HG02798 (cell line): Measurements from ENCODE around the gene ZNF784.

ENCODE experiments used
- ATAC-seq: cut with Tn5 transposase; IDR thresholded peaks from one replicate; pipeline ENCODE4 v1.9.1; 2021; ENCODE audit warnings: mild to moderate bottlenecking; ENCODE audit not compliant: unreplicated experiment, poor library complexity

Gene ZNF784

GRCh38 chr19:55624109-55625003 lies at the start of gene ZNF784:
Gene ZNF784, minus strand, starts transcription at chr19:55624566. Its CDS starts 5 bp downstream, at chr19:55624561.
- peak; percentile 90 for ATAC-seq

GRCh38 chr19:55673889-55674288 lies 49.5 kb upstream of the ZNF784 start:
- no peak for ATAC-seq

- no peak for ATAC-seq
Measured at GRCh38 chr19:55673465-55673864, 49.1 kb upstream of the ZNF784 start.

GRCh38 chr19:55672418-55672817 lies 48.1 kb upstream of the ZNF784 start:
- ATAC-seq, result no peak

GRCh38 chr19:55671054-55671378 lies 46.6 kb upstream of the ZNF784 start:
- no peak for ATAC-seq

- no peak for ATAC-seq
Measured at GRCh38 chr19:55670280-55671053, 46.1 kb upstream of the ZNF784 start.

GRCh38 chr19:55669418-55670279 lies 45.3 kb upstream of the ZNF784 start:
- ATAC-seq, result no peak

- ATAC-seq, result no peak
Measured at GRCh38 chr19:55668603-55669348, 44.4 kb upstream of the ZNF784 start.

- ATAC-seq, result no peak
Measured at GRCh38 chr19:55667958-55668357, 43.6 kb upstream of the ZNF784 start.

- ATAC-seq, result no peak
Measured at GRCh38 chr19:55667511-55667910, 43.1 kb upstream of the ZNF784 start.

GRCh38 chr19:55667006-55667381 lies 42.6 kb upstream of the ZNF784 start:
- no peak for ATAC-seq

GRCh38 chr19:55666343-55667005 lies 42.1 kb upstream of the ZNF784 start:
- ATAC-seq, result no peak

GRCh38 chr19:55663846-55664536 lies 39.6 kb upstream of the ZNF784 start:
- ATAC-seq, result no peak

GRCh38 chr19:55661826-55662225 lies 37.5 kb upstream of the ZNF784 start:
- no peak for ATAC-seq

GRCh38 chr19:55660991-55661390 lies 36.6 kb upstream of the ZNF784 start:
- no peak for ATAC-seq

- no peak for ATAC-seq
Measured at GRCh38 chr19:55660404-55660803, 36.0 kb upstream of the ZNF784 start.

GRCh38 chr19:55659822-55660221 lies 35.5 kb upstream of the ZNF784 start:
- ATAC-seq, result no peak

GRCh38 chr19:55658846-55659459 lies 34.6 kb upstream of the ZNF784 start:
- ATAC-seq, result no peak
